ENCODE measurements around the gene NDUFA11.

The NDUFA11 gene

DNA sequence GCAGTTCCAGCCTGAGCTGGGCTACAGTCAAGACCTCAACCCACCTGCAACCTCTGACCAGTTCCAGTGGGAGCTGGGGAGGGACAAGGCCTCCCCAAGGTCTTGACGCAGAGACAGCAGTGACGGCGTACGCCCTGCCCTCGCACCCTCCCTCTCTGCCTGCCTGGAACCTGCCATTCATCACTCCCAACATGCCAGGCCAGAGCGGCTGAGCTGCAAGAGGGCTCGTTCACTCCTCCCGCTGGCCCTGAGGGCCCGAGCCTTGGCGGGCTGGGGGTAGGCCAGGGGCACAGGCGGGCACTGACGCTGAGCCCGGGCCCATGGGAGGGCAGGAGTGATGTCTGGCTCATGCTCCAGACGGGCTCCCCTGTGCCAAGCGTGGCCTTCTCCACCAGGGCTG lies 8.2 kb downstream of the NDUFA11 start:
- TF ChIP-seq, protein P1, sequence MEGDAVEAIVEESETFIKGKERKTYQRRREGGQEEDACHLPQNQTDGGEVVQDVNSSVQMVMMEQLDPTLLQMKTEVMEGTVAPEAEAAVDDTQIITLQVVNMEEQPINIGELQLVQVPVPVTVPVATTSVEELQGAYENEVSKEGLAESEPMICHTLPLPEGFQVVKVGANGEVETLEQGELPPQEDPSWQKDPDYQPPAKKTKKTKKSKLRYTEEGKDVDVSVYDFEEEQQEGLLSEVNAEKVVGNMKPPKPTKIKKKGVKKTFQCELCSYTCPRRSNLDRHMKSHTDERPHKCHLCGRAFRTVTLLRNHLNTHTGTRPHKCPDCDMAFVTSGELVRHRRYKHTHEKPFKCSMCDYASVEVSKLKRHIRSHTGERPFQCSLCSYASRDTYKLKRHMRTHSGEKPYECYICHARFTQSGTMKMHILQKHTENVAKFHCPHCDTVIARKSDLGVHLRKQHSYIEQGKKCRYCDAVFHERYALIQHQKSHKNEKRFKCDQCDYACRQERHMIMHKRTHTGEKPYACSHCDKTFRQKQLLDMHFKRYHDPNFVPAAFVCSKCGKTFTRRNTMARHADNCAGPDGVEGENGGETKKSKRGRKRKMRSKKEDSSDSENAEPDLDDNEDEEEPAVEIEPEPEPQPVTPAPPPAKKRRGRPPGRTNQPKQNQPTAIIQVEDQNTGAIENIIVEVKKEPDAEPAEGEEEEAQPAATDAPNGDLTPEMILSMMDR (IDR thresholded peaks at IDR 0.05; ENCODE audit: control insufficient read depth, insufficient read depth, low read depth, low read length, missing control alignments) = no peak

DNA sequence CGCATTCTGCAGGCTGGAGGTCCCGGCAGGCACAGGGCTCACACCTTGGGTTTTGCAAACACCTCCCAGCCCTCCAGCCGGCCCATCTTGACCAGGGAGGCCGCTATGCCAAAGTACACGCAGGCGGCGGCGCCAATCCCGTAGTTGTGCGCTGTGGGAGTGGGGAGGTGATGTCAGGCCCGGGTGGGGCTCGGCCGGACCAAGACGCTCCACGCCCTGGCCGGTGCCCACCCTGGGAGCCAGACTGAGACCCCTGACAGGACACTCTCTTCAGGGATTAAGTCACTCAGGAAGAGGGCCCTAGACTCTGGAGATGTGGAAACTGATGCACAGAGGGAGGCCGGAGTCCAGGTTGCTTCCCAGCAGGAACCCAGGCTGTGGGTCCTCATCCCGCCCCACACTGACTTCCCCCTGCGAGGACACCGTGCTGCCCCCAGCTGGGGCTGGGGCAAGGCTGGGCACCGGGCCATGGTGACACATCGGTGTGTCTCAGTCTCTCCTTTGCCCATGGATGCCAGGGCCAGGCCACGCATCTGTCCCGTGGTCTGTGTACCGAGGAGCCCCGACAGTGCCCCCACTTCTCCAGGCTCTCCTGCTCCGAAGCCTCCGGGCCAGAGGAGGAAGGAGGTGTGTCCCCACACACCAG lies 8.8 kb downstream of the NDUFA11 start:
- TF ChIP-seq, protein P1 (IDR thresholded peaks at IDR 0.05; ENCODE audit: control insufficient read depth, insufficient read depth, low read depth, low read length, missing control alignments) = no peak
- DNase-seq (ENCODE audit: low read depth) = no peak
- no peak overlapping the region for H3K4me3 ChIP-seq (ENCODE audit: control insufficient read depth, low read depth, low read length)

More for the DNA sequence above, 8.2 kb downstream of the NDUFA11 start:
- no peak for DNase-seq (ENCODE audit: low read depth)
- H3K4me3 ChIP-seq (ENCODE audit: control insufficient read depth, low read depth, low read length) = no peak overlapping the region

DNA sequence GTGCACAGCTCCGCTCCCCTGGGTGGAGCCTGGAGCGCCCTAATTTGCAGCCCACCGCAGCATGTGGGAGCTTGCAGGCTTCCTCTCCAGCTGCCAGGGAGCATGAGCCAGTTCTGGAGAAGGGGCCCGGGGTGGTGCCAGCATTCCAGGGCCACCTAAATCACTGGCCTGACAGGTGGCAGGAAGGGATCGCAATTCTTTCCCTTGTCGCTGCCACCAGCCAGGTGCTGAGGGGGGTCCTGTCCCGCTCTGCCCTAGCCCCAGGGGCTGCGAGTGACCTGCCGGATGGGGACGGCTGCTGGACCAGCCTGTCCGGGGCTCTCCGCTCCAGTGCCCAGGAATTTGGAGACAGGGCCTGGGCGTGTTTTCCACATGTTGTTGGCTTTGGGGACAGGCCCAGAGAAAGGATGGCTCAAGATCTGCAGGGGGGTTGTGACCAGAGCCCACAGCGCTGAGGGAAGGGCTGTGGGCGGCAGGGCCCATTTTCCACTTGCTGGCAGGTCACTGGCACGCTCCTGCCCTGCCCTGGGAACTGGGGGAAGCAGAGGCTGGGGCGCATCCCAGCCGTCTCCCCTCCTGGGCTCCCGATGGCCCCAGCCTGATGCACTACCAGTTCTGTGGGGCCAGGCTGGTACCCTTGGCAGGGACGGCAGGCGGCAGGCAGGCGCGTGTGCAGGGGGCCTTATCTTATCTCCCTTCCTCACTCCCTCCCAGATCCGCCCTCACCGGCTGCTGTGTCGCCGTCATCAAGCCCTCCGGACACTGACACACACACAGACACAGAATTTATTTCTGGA lies 9.5 kb downstream of the NDUFA11 start:
- no peak overlapping the region for H3K4me3 ChIP-seq (ENCODE audit: control insufficient read depth, low read depth, low read length)
- no peak for DNase-seq (ENCODE audit: low read depth)
- TF ChIP-seq, protein P1 (IDR thresholded peaks at IDR 0.05; ENCODE audit: control insufficient read depth, insufficient read depth, low read depth, low read length, missing control alignments) = no peak

DNA sequence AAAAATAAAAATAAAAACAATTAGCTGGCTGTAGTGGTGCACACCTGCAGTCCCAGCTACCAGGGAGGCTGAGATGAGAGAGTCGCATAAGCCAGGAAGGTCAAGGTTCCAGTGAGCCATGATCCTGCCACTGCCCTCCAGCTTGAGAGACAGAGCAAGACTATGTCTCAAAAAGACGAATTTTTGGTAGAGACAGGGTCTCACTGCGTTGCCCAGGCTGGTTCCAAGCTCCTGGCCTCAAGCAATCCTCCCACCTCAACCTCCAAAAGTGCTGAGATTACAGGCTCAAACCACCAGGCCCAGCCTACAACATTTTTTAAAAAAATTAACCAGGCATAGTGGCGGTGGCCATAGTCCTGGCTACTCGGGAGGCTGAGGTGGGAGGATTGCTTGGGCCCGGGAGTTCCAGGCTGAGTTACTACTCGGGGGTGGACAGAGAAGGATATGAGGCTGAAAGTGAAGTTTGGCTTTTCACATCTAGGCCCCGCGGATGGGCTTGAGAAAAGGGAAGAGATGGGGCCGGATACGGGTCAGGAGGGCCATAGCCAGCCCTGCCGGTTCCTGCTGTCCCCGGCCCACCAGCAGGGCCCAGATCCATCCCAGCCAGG lies 10.2 kb downstream of the NDUFA11 start:
- TF ChIP-seq, protein P1 (IDR thresholded peaks at IDR 0.05; ENCODE audit: control insufficient read depth, insufficient read depth, low read depth, low read length, missing control alignments) = no peak
- DNase-seq (ENCODE audit: low read depth) = no peak

DNA sequence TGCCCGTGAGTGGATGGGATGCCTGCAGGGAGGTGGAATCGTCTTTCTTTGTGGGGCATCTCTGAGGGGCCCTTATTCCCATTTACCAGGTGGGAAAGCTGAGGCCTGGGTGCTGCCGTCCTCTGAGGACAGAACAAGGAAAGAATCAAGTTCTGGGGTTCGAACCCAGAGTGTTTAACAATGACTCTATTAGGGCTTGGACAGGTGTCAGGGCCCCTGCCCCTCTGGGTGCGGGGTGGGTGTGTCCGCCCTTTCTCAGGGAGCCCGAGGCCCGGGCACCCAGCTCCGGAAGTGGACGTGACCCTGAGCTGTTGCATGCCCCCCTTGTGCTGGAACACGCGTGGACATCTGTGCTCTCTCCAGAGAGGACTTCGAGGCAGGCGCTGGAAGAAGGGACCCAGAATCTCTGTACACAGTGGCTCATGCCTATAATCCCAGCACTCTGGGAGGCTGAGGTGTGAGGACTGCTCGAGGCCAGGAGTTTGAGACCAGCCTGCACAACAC lies 10.8 kb downstream of the NDUFA11 start:
- no peak overlapping the region for H3K4me3 ChIP-seq (ENCODE audit: control insufficient read depth, low read depth, low read length)
- TF ChIP-seq, protein P1 (IDR thresholded peaks at IDR 0.05; ENCODE audit: control insufficient read depth, insufficient read depth, low read depth, low read length, missing control alignments) = no peak
- DNase-seq (ENCODE audit: low read depth) = no peak

More for the DNA sequence above, 10.2 kb downstream of the NDUFA11 start:
- no peak overlapping the region for H3K4me3 ChIP-seq (ENCODE audit: control insufficient read depth, low read depth, low read length)

DNA sequence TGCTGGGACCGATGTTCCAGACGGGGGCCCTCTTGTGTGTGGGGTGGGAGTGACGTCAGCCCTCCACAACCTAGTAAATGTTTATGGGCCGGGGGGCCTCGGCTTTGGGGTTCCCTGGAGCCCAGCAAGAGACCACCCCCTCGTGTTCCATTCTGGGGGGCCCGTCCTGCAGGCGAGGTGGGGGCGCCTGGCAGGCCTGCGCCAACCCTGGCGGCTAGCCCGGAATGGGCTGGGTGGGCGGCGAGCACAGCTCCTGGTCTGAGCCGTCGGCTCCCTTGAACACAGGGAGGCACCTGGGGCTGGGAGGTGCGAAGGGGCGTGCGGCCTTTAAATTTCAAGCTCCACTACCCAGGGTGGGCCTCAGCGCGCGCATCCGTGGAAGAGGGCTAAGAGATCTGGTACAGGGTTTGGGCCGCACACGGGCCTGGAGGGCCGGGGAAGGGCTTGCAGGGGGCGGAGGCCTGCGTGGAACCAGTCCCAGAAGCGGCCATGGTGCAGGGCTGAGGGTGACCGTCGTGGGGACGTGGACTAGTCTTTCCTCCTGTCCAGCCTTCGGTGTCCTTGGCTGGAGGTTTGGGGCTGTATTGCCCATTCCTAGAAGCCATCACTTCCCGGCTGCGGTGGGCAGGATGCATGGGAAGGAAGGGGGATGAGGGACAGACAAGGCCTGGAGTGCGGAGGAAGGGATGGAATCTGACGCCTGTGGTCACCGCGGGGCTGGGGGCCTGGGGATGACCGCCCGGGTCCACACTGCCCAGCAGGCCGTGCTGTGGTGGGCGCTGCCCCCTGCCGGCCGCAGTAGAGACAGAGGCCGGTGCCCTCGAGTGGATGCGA lies 11.4 kb downstream of the NDUFA11 start:
- H3K4me3 ChIP-seq (ENCODE audit: control insufficient read depth, low read depth, low read length) = no peak overlapping the region
- TF ChIP-seq, protein P1 (IDR thresholded peaks at IDR 0.05; ENCODE audit: control insufficient read depth, insufficient read depth, low read depth, low read length, missing control alignments) = peak; percentile 84
- no peak for DNase-seq (ENCODE audit: low read depth)
